Kidney (tissue), 14 donors: Measurements from ENCODE around the gene NFKB1. TPM values are rescaled to one million over a fixed set of nuclear protein-coding genes. Genes with fewer than 3 reads are reported as not detected.

Experiments
- DNase-seq, 5 donors: peaks; one replicate each; pipeline ENCODE4 v3.0.0-alpha.2; 2013 to 2020
- FAIRE-seq: peaks from 2 replicates; lab custom pipeline; 2012; peaks lifted over from hg19 to GRCh38; lab: Jason Lieb, UNC
- H3K27ac ChIP-seq, 2 donors: one replicate each; pipeline ENCODE4 v1.7.0; 2013; ENCODE audit warnings: low read depth in 2 of 2, low read length in 2 of 2, inconsistent platforms in 1 of 2
- H3K27me3 ChIP-seq: one replicate; pipeline ENCODE4 v1.7.1; 2013; ENCODE audit warnings: low read length, inconsistent platforms; ENCODE audit not compliant: control insufficient read depth, insufficient read depth
- H3K36me3 ChIP-seq, 3 donors: one replicate each; pipeline versions ENCODE4 v1.7.0 to v1.7.1; 2013; ENCODE audit warnings: low read length in 3 of 3, control low read depth in 1 of 3, inconsistent platforms in 1 of 3; ENCODE audit not compliant: insufficient read depth in 3 of 3, control insufficient read depth in 2 of 3
- H3K4me1 ChIP-seq, 3 donors: one replicate each; pipeline versions ENCODE4 v1.7.0 to v1.7.1; 2013; ENCODE audit warnings: low read length in 3 of 3, inconsistent platforms in 1 of 3, low read depth in 1 of 3; ENCODE audit not compliant: control insufficient read depth in 2 of 3, insufficient read depth in 2 of 3
- H3K4me3 ChIP-seq, 3 donors: one replicate each; pipeline versions ENCODE4 v1.7.0 to v1.8.1; 2013; ENCODE audit warnings: low read length in 3 of 3, control low read depth in 1 of 3, inconsistent platforms in 1 of 3
- H3K9ac ChIP-seq, 3 donors: one replicate each; pipeline versions ENCODE4 v1.7.0 to v1.7.1; 2013; ENCODE audit warnings: low read length in 3 of 3, control low read depth in 1 of 3, inconsistent platforms in 1 of 3
- H3K9me3 ChIP-seq, 3 donors: one replicate each; pipeline versions ENCODE4 v1.7.0 to v1.7.1; 2013; ENCODE audit warnings: low read length in 3 of 3, control low read depth in 1 of 3, inconsistent platforms in 1 of 3; ENCODE audit not compliant: control insufficient read depth in 2 of 3, insufficient read depth in 1 of 3
- CTCF ChIP-seq: IDR thresholded peaks from 3 replicates; pipeline ENCODE4 v1.5.1; 2012; ENCODE audit warnings: mild to moderate bottlenecking, moderate library complexity, borderline replicate concordance; ENCODE audit not compliant: insufficient read depth; ENCODE audit errors: extremely low read depth
- intact Hi-C: fragments of 100-400 bp; cut with DNase I; formaldehyde crosslinking; loops from one replicate; pipeline ENCODE4 v1.11.1; 2022
- polyA plus RNA-seq: library from polyadenylated mRNA; stranded (reverse); fragments of 350-450 nt; fragmentation: Illumina TruSeq; extraction: RNeasy Lipid Tissue Mini Kit (QIAGEN cat#74804); gene quantifications from one replicate; pipeline ENCODE4 v1.2.3, GENCODE V29; 2014; ENCODE audit warnings: low read depth, low replicate concordance; ENCODE audit not compliant: insufficient read depth
- total RNA-seq: library from RNA; stranded (reverse); fragmentation: NEBNext Ultra II Directional; extraction: Animal tissue kit (Norgen Biotek cat#: 25700); gene quantifications from one replicate; pipeline ENCODE4 v1.2.1, GENCODE V29; 2021
- donor health status: control.
- donor health status: control.
- donor health status: control.
- donor health status: control.
- donor health status: control.
- donor health status: DM: yes; HTN: yes; CAD: no.
- donor health status: Normal renal cell carcinoma (clear cell type).

NFKB1 gene
- total and polyA plus RNA-seq, 2 donors from 2014 or later, result 10.1 to 56.9 TPM

- H3K4me1 ChIP-seq, result no peaks in the 10 kb centered on the region
- H3K27me3 ChIP-seq, result no peaks in the 10 kb centered on the region
- no peaks in the 10 kb centered on the region for H3K9me3 ChIP-seq
- no peak overlapping the region for H3K9ac ChIP-seq
- intact Hi-C loops, result no loop called here
- no peak for FAIRE-seq
- no peak for TF ChIP-seq CTCF
- H3K27ac ChIP-seq, result no peak overlapping the region
- DNase-seq, result no peak
- no peak overlapping the region for H3K4me3 ChIP-seq
- no peaks in the 10 kb centered on the region for H3K36me3 ChIP-seq
Observed at GRCh38 chr4:102514298-102514964, 13.3 kb downstream of the NFKB1 start.

- Histone ChIP-seq H3K4me1 (no peaks in the 10 kb centered on the region), H3K4me3 (no peak overlapping the region), H3K27ac (no peak overlapping the region), H3K27me3 (no peaks in the 10 kb centered on the region), H3K9me3 (no peaks in the 10 kb centered on the region), H3K36me3 (no peaks in the 10 kb centered on the region), H3K9ac (no peak overlapping the region)
- TF ChIP-seq CTCF, result no peak
- FAIRE-seq (no peak), DNase-seq (no peak)
- intact Hi-C loops, result no loop called here
Observed at GRCh38 chr4:102517753-102518152, 16.6 kb downstream of the NFKB1 start.

- no peak overlapping the region for H3K4me3 ChIP-seq
- no peaks in the 10 kb centered on the region for H3K4me1 ChIP-seq
- no peak overlapping the region for H3K27ac ChIP-seq
- H3K9me3 ChIP-seq, result no peaks in the 10 kb centered on the region
- no peak for TF ChIP-seq CTCF
- H3K27me3 ChIP-seq, result no peaks in the 10 kb centered on the region
- H3K36me3 ChIP-seq, result no peaks in the 10 kb centered on the region
- intact Hi-C loops, result no loop called here
- DNase-seq, result no peak
- H3K9ac ChIP-seq, result no peak overlapping the region
- no peak for FAIRE-seq
Observed at GRCh38 chr4:102518703-102519131, 17.6 kb downstream of the NFKB1 start.

- Histone ChIP-seq H3K4me3 (no peak overlapping the region), H3K27me3 (no peaks in the 10 kb centered on the region), H3K9me3 (no peaks in the 10 kb centered on the region), H3K9ac (no peak overlapping the region), H3K36me3 (no peaks in the 10 kb centered on the region), H3K4me1 (no peaks in the 10 kb centered on the region), H3K27ac (no peak overlapping the region)
- FAIRE-seq (no peak), DNase-seq (no peak)
- no peak for TF ChIP-seq CTCF
- intact Hi-C loops, result no loop called here
Observed at GRCh38 chr4:102519925-102520324, 18.8 kb downstream of the NFKB1 start.
